Ectodermal cell (in vitro differentiated cells): ENCODE measurements around the gene CNRIP1.

ENCODE experiments used
- H3K27ac ChIP-seq: 2 replicates; pipeline ENCODE4 v1.7.0; 2013; ENCODE audit warnings: mild to moderate bottlenecking, low read depth, low read length; ENCODE audit not compliant: insufficient read depth, poor library complexity, severe bottlenecking
- H3K27me3 ChIP-seq: 2 replicates; pipeline ENCODE4 v1.7.0; 2013; ENCODE audit warnings: mild to moderate bottlenecking, low read length; ENCODE audit not compliant: insufficient read depth, control insufficient read depth, poor library complexity, severe bottlenecking
- H3K36me3 ChIP-seq: one replicate; pipeline ENCODE4 v1.7.0; 2013; ENCODE audit warnings: low read length; ENCODE audit not compliant: control insufficient read depth, insufficient read depth
- H3K4me1 ChIP-seq: one replicate; pipeline ENCODE4 v1.7.0; 2013; ENCODE audit warnings: low read length; ENCODE audit not compliant: control insufficient read depth, insufficient read depth
- H3K4me3 ChIP-seq: 2 replicates; pipeline ENCODE4 v1.7.0; 2013; ENCODE audit warnings: low read depth, low read length, control low read depth; ENCODE audit not compliant: insufficient read depth
- H3K9me3 ChIP-seq: 2 replicates; pipeline ENCODE4 v1.7.0; 2013; ENCODE audit warnings: mild to moderate bottlenecking, low read length, moderate library complexity; ENCODE audit not compliant: control insufficient read depth
- whole genome bisulfite sequencing, 2 experiments: methylation state at CpG; one replicate each; pipeline ENCODE4 v1.1.7; 2013; ENCODE audit warnings: missing lambda C conversion rate in 2 of 2; 5-methylcytosine and 5-hydroxymethylcytosine counted together

The CNRIP1 gene

DNA sequence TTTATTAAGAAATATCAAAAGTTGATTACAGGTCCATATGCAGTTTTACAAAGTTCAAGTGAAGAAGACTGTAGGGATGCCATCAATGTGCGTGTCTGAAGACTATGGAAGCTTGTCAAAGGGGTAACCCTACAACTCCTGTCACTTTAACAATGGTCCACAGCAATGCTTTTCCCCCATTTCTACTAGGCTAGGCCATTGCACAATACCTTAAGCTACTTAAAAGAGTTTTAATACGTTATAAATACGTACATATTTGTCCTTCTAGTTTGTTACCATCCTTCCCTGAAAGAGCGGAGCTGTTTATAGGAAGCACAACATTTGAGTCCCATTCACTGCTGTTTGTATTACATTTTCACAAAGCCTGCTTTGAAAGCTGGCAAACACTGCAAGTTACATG, 26.7 kb downstream of the CNRIP1 start:
- 92 to 97% methylated on average over 4 of the region's 4 CpGs for WGBS, 2 experiments
- Histone ChIP-seq H3K4me1 (no peaks in the 10 kb centered on the region), H3K27ac (no peak overlapping the region), H3K9me3 (no peaks in the 10 kb centered on the region), H3K4me3 (no peak overlapping the region), H3K36me3 (no peaks in the 10 kb centered on the region), H3K27me3 (no peaks in the 10 kb centered on the region)

GRCh38 chr2:68292108-68292710, 27.5 kb downstream of the CNRIP1 start:
- no peak overlapping the region for H3K4me3 ChIP-seq
- no peak overlapping the region for H3K27ac ChIP-seq
- no peaks in the 10 kb centered on the region for H3K27me3 ChIP-seq
- whole genome bisulfite sequencing, 2 experiments = 0 to 65% methylated on average over 1 to 2 of the region's 3 CpGs
- H3K4me1 ChIP-seq = no peaks in the 10 kb centered on the region
- no peaks in the 10 kb centered on the region for H3K36me3 ChIP-seq
- H3K9me3 ChIP-seq = no peaks in the 10 kb centered on the region

- no peak overlapping the region for H3K4me3 ChIP-seq
- WGBS, 2 experiments = 86% methylated on average over 6 of the region's 6 CpGs
- no peaks in the 10 kb centered on the region for H3K36me3 ChIP-seq
- H3K4me1 ChIP-seq = no peaks in the 10 kb centered on the region
- no peaks in the 10 kb centered on the region for H3K27me3 ChIP-seq
- no peaks in the 10 kb centered on the region for H3K9me3 ChIP-seq
- H3K27ac ChIP-seq = no peak overlapping the region
Observed at GRCh38 chr2:68291314-68291713, 28.4 kb downstream of the CNRIP1 start.

DNA sequence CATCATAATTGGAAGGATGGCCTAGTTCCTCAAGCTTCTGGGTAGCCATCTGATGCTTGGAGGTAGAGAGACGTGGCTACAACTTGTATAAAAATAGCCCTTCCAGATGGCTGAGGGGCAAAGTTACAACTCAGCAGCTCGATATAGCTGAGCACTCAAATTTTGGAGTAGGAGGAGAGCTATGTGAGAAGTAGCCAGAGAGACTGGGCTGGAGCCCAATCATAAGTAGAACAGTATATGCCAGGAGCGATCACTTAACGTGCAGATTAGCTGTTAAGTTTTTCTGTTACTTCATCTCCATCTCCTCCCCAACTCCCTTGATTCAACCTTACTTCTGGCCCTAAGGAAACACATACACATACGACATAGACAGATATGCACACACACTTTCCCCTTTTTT, 28.8 kb downstream of the CNRIP1 start:
- Histone ChIP-seq H3K27me3 (no peaks in the 10 kb centered on the region), H3K27ac (no peak overlapping the region), H3K9me3 (no peaks in the 10 kb centered on the region), H3K4me1 (no peaks in the 10 kb centered on the region), H3K36me3 (no peaks in the 10 kb centered on the region), H3K4me3 (no peak overlapping the region)
- 80 to 85% methylated on average over 5 of the region's 5 CpGs for WGBS, 2 experiments

GRCh38 chr2:68287580-68288441, 31.9 kb downstream of the CNRIP1 start:
- WGBS, 2 experiments = 79 to 83% methylated on average over 10 of the region's 10 CpGs
- Histone ChIP-seq H3K4me3 (no peak overlapping the region), H3K36me3 (no peaks in the 10 kb centered on the region), H3K27ac (no peak overlapping the region), H3K27me3 (no peaks in the 10 kb centered on the region), H3K4me1 (no peaks in the 10 kb centered on the region), H3K9me3 (no peaks in the 10 kb centered on the region)

- no peaks in the 10 kb centered on the region for H3K36me3 ChIP-seq
- H3K4me3 ChIP-seq = no peak overlapping the region
- 80 to 88% methylated on average over 3 of the region's 3 CpGs for WGBS, 2 experiments
- H3K4me1 ChIP-seq = no peaks in the 10 kb centered on the region
- no peaks in the 10 kb centered on the region for H3K27me3 ChIP-seq
- H3K27ac ChIP-seq = no peak overlapping the region
- no peaks in the 10 kb centered on the region for H3K9me3 ChIP-seq
Observed at GRCh38 chr2:68284896-68285295, 34.9 kb downstream of the CNRIP1 start.

DNA sequence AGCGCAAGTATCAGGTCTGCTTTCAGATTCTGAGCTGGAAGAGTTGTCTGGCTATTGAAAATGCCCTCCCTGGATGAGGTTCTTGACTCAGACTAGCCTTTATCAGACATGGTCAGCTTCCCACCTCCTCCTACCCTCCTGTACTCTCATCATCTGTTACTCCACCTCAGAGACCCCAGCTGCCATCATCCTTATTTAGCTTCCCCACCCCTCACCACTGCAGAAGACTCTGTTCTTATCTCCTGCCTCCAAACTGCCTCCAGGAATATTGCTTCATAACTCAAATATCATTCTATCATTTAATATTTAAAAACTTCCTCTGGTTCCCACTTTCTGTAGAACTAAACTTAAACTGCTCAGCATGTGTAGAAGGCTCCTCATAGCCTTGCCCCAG, 36.3 kb downstream of the CNRIP1 start:
- H3K9me3 ChIP-seq = no peaks in the 10 kb centered on the region
- 92 to 96% methylated on average over 1 of the region's 1 CpG for WGBS, 2 experiments
- no peak overlapping the region for H3K4me3 ChIP-seq
- no peak overlapping the region for H3K27ac ChIP-seq
- no peaks in the 10 kb centered on the region for H3K27me3 ChIP-seq
- no peaks in the 10 kb centered on the region for H3K4me1 ChIP-seq
- no peaks in the 10 kb centered on the region for H3K36me3 ChIP-seq

- no peaks in the 10 kb centered on the region for H3K27me3 ChIP-seq
- 29 to 34% methylated on average over 4 of the region's 5 CpGs for WGBS, 2 experiments
- no peak overlapping the region for H3K4me3 ChIP-seq
- no peaks in the 10 kb centered on the region for H3K4me1 ChIP-seq
- no peaks in the 10 kb centered on the region for H3K36me3 ChIP-seq
- H3K27ac ChIP-seq = no peak overlapping the region
- no peaks in the 10 kb centered on the region for H3K9me3 ChIP-seq
Observed at GRCh38 chr2:68282811-68283418, 36.8 kb downstream of the CNRIP1 start.

GRCh38 chr2:68280796-68281195, 39.0 kb downstream of the CNRIP1 start:
- Histone ChIP-seq H3K27me3 (no peaks in the 10 kb centered on the region), H3K4me1 (no peaks in the 10 kb centered on the region), H3K4me3 (no peak overlapping the region), H3K27ac (no peak overlapping the region), H3K9me3 (no peaks in the 10 kb centered on the region), H3K36me3 (no peaks in the 10 kb centered on the region)
- 94 to 100% methylated on average over 1 of the region's 1 CpG for WGBS, 2 experiments

DNA sequence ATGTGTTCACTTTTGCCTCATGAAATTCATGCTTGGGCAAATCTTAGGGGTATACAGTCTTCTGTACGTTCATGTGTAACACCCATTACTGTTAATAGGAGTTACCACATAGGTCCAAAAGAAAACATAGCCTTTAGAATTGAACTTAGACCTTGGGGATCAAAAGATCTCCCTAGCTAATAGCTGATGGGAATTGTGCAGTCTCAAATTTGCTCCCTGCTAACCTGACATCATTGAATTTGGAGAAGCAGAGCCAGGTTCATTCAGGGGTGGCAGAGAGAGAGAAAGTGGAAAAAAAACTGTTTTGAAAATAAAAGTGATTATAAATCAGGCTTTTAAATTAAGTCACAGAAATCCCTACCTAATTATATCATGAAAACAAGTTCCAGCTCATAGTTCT, 39.4 kb downstream of the CNRIP1 start:
- Histone ChIP-seq H3K27ac (no peak overlapping the region), H3K36me3 (no peaks in the 10 kb centered on the region), H3K27me3 (no peaks in the 10 kb centered on the region), H3K9me3 (no peaks in the 10 kb centered on the region), H3K4me1 (no peaks in the 10 kb centered on the region), H3K4me3 (no peak overlapping the region)
- 80 to 100% methylated on average over 1 of the region's 1 CpG for WGBS, 2 experiments
